Measurements from ENCODE around the gene GPR157. TPM values are rescaled to one million over a fixed set of nuclear protein-coding genes. Genes with fewer than 3 reads are reported as not detected.

The GPR157 gene
- total RNA-seq, 1 donor from 2014 or later: 1.6 TPM

DNA sequence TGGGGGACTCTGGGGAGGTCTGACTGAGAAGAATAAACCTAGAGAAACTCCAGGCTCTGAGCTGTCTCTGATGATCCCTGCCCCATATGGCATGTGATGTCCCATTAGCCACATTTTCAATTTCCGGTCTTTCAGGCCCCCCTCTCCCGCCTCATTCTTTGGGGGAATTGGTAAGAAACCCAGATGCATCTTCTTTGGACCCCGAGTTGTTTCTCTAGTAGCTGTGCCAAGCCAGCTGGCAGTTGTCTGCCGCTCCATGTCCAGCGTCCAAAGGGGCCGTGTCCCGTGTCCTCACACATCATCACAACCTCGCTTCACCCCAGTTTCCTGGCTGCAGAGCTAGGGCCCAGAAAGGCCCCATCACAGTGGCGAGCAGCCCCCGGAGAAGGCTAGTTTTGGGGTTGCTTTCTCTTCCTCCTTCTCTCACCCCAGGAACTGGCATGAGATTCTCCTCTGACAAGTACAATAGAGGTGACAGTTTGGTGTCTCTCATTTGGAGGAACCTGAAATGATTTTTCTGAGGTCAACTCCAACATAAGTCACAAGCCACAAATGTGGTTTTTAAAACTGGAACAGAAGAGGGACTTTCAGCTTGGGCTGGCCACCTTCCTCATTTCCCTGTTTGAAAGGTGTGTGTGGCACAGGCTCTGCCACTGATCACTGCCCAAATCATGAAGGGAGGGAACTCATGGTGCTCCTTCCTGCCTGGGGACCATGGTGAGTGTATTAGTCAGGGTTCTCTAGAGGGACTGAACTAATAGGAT is 6.4 kb upstream of the GPR157 start:
- TF ChIP-seq EZH2phosphoT487 (IDR thresholded peaks at IDR 0.05): no peak
- TF ChIP-seq, protein P1, sequence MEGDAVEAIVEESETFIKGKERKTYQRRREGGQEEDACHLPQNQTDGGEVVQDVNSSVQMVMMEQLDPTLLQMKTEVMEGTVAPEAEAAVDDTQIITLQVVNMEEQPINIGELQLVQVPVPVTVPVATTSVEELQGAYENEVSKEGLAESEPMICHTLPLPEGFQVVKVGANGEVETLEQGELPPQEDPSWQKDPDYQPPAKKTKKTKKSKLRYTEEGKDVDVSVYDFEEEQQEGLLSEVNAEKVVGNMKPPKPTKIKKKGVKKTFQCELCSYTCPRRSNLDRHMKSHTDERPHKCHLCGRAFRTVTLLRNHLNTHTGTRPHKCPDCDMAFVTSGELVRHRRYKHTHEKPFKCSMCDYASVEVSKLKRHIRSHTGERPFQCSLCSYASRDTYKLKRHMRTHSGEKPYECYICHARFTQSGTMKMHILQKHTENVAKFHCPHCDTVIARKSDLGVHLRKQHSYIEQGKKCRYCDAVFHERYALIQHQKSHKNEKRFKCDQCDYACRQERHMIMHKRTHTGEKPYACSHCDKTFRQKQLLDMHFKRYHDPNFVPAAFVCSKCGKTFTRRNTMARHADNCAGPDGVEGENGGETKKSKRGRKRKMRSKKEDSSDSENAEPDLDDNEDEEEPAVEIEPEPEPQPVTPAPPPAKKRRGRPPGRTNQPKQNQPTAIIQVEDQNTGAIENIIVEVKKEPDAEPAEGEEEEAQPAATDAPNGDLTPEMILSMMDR (IDR thresholded peaks at IDR 0.05): no peak
- TF ChIP-seq EZH2 (IDR thresholded peaks at IDR 0.05): no peak
- no peaks in the 10 kb centered on the region for H3K9me3 Mint-ChIP-seq
- Histone ChIP-seq H3K27ac (no peak overlapping the region), H3K79me2 (ENCODE audit: low read depth) (no peaks in the 10 kb centered on the region), H2AFZ (replicated peaks) (no peak overlapping the region), H3K27me3 (no peaks in the 10 kb centered on the region), H3F3A (ENCODE audit: low read depth) (peaks cover under 1% of the 10 kb centered on the region), H3K4me3 (no peak overlapping the region), H3K4me2 (no peak overlapping the region), H3K36me3 (no peaks in the 10 kb centered on the region), H3K9me3 (ENCODE audit: low read depth) (no peaks in the 10 kb centered on the region), H4K20me1 (ENCODE audit: low read depth) (no peaks in the 10 kb centered on the region), H3K4me1 (no peaks in the 10 kb centered on the region), H3K9ac (no peak overlapping the region)
- no peak overlapping the region for H3K27ac Mint-ChIP-seq
- H3K4me3 Mint-ChIP-seq: no peak overlapping the region
- peaks cover 3% of the 10 kb centered on the region for H3K4me1 Mint-ChIP-seq
- H3K36me3 Mint-ChIP-seq: no peaks in the 10 kb centered on the region
- H3K27me3 Mint-ChIP-seq (ENCODE audit: insufficient read depth, low read depth): peaks cover 4% of the 10 kb centered on the region
- DNase-seq (ENCODE audit: low spot score): no peak

DNA sequence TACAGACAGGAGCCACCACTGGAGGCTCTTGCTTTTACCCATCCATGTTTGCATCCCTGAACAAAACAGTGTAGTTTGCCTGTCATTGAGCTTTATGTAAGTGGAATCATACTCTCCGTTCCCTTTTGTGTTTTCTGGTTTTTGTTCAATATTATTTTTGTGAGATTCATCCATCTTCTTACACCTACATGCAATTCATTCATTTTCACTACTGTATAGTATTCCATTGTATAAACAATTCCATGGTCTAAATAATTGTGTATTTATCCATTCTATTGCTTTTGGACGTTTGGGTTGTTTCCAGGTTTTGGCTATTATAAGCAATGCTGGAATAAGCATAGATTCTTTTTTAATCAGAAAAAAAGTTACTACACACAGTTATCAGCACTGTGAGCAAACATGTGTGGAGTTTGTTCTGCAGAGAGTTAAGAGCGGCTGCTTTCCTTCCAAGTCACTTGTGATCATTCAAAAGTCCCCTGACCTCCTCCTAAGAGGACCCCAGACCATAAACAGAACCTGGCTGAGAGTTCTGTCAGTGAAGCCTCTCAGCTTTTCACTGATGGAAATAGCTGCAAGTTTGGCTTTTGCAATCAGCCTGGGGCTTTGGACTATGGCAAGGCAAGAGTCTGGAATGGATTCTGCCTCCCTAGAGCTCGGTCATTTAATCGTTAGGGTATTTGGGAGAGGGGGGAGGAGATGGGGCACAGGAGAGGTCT is 5.1 kb upstream of the GPR157 start:
- Mint-ChIP-seq H3K4me3 (peak overlapping the region; percentile 22), H3K27me3 (ENCODE audit: insufficient read depth, low read depth) (peaks cover 6% of the 10 kb centered on the region), H3K27ac (no peak overlapping the region), H3K9me3 (no peaks in the 10 kb centered on the region), H3K4me1 (peaks cover 3% of the 10 kb centered on the region), H3K36me3 (no peaks in the 10 kb centered on the region)
- no peak overlapping the region for H3K9ac ChIP-seq
- H3K27me3 ChIP-seq: no peaks in the 10 kb centered on the region
- H3K79me2 ChIP-seq (ENCODE audit: low read depth): no peaks in the 10 kb centered on the region
- H2AFZ ChIP-seq (replicated peaks): no peak overlapping the region
- no peak for TF ChIP-seq EZH2phosphoT487 (IDR thresholded peaks at IDR 0.05)
- no peak for TF ChIP-seq EZH2 (IDR thresholded peaks at IDR 0.05)
- TF ChIP-seq, protein P1 (IDR thresholded peaks at IDR 0.05): no peak
- no peaks in the 10 kb centered on the region for H4K20me1 ChIP-seq (ENCODE audit: low read depth)
- H3K4me2 ChIP-seq: no peak overlapping the region
- H3K9me3 ChIP-seq (ENCODE audit: low read depth): no peaks in the 10 kb centered on the region
- no peaks in the 10 kb centered on the region for H3K4me1 ChIP-seq
- H3K36me3 ChIP-seq: no peaks in the 10 kb centered on the region
- no peak for DNase-seq (ENCODE audit: low spot score)
- no peak overlapping the region for H3K4me3 ChIP-seq
- H3K27ac ChIP-seq: no peak overlapping the region
- peaks cover 7% of the 10 kb centered on the region for H3F3A ChIP-seq (ENCODE audit: low read depth)

DNA sequence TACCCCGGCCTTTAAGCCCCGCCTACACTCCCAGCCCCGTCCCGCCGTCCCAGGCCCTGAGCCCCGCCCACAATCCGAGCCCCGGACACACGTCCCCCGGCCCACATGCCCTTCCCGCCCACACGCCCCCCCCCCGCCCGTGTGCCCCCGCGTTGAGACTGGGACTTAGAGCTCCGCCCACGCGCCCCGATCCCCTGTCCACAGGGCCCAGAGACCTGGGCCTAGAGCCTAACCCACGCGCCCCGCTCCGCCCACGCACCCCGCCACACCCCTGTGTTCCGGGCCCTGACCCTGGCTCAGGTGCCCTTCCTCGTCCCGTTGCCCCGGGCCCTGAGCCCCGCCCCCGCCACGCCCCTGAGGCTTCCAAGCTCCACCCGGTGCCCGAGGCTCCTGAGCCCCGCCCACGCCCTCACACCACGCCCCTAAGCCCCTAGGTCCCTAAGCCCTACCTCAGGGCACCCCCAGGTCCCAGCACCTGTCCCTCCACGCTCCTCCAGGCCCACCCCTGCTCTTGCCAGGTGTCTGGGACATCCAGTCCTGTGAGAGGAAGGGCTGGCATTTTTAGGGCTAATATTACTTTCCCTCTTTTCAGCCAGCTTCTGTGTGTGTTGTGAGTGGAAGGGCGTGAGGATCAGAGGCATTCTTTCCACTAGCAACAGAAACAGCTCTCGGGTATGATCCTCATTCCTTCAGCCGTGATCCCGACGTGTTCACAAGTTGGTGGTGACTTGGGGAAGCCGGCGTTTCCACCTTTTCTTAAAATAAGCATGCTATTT is 552 bp upstream of the GPR157 start:
- Histone ChIP-seq H4K20me1 (ENCODE audit: low read depth) (peaks cover 5% of the 10 kb centered on the region), H3K27ac (no peak overlapping the region), H3K4me2 (peak overlapping the region; percentile 34), H3K4me3 (peak overlapping the region; percentile 57), H3K36me3 (no peaks in the 10 kb centered on the region), H3K9ac (no peak overlapping the region), H3K4me1 (no peaks in the 10 kb centered on the region), H3K79me2 (ENCODE audit: low read depth) (no peaks in the 10 kb centered on the region), H3K9me3 (ENCODE audit: low read depth) (no peaks in the 10 kb centered on the region), H3K27me3 (peaks cover 28% of the 10 kb centered on the region), H3F3A (ENCODE audit: low read depth) (peaks cover 22% of the 10 kb centered on the region), H2AFZ (replicated peaks) (peak overlapping the region; percentile 69)
- peak; percentile 96 for DNase-seq (ENCODE audit: low spot score)
- H3K36me3 Mint-ChIP-seq: no peaks in the 10 kb centered on the region
- H3K27me3 Mint-ChIP-seq (ENCODE audit: insufficient read depth, low read depth): peaks cover 6% of the 10 kb centered on the region
- H3K4me3 Mint-ChIP-seq: peak overlapping the region; percentile 80
- H3K27ac Mint-ChIP-seq: no peak overlapping the region
- peaks cover 14% of the 10 kb centered on the region for H3K4me1 Mint-ChIP-seq
- H3K9me3 Mint-ChIP-seq: no peaks in the 10 kb centered on the region
- no peak for TF ChIP-seq EZH2 (IDR thresholded peaks at IDR 0.05)
- TF ChIP-seq, protein P1 (IDR thresholded peaks at IDR 0.05): no peak
- no peak for TF ChIP-seq EZH2phosphoT487 (IDR thresholded peaks at IDR 0.05)
